Measurements from ENCODE around the gene C3orf52.

Gene C3orf52

DNA sequence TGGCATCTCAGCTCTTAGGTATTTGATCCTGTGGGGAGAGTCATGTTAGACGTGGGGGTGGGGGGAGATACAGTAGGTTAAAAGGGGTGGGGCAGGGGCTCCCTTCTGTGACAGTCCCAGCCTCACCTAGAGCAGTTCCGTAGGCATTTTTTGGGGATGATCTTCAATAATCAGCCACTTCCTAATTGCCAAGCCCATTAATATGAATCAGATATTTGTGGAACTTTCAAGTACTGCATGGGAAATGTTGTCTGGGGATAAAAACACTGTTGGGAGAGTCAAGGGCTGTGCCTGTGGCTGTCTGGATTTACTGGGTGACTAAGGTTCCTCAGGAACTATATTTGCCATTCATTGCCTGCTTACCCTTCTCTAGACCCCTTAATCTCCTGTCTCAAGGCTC is 9.5 kb downstream of the C3orf52 start:
- H3K36me3 Mint-ChIP-seq (ENCODE audit: low read depth), result no peaks in the 10 kb centered on the region
- no peaks in the 10 kb centered on the region for H3K27me3 Mint-ChIP-seq
- H3K4me1 Mint-ChIP-seq (ENCODE audit: low read depth), result peaks cover 27% of the 10 kb centered on the region
- H3K4me3 Mint-ChIP-seq, result no peak overlapping the region
- no peak for DNase-seq
- no peak overlapping the region for H3K27ac Mint-ChIP-seq
- no peaks in the 10 kb centered on the region for H3K9me3 Mint-ChIP-seq

DNA sequence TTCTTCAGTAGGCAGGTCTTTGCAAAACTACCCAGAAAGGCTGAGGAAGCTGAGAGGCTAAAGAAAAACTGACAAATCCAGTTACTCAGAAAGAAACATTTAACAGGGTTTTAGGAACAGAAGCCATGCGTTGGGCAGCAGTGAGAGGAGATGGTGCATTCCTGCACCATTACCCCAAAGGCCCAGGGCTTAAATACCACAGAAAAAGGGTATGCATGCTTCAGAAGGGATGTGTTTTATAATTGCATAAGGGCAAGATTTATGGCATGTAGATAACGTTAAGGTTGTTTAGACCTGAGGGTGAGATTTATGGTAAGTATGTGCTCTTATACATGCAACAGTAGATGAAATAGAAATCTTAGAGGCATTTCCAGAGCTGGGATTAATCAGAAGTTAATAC is 10.0 kb downstream of the C3orf52 start:
- Mint-ChIP-seq H3K4me1 (ENCODE audit: low read depth) (peaks cover 23% of the 10 kb centered on the region), H3K36me3 (ENCODE audit: low read depth) (no peaks in the 10 kb centered on the region), H3K27me3 (no peaks in the 10 kb centered on the region), H3K27ac (no peak overlapping the region), H3K9me3 (no peaks in the 10 kb centered on the region), H3K4me3 (no peak overlapping the region)
- no peak for DNase-seq

DNA sequence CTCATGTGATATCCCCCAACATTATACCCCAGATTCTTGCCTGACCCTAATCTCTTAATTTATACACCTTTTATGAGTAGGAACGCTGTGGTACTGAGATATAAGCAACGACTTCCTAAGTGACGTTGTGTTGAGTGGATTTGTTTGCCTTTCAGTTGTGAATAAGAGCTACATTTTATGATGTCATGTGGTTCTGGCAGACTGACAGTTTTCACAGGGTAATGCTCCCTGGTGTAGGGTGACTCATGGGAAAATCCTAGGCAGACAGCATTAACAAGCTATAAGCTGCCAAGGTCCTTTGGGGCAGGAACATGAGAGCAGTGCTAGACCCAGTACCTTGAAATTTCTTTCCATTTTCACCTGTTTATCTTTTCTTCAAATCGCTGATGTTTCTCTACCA is 11.2 kb downstream of the C3orf52 start:
- Mint-ChIP-seq H3K27me3 (no peaks in the 10 kb centered on the region), H3K4me3 (no peak overlapping the region), H3K36me3 (ENCODE audit: low read depth) (no peaks in the 10 kb centered on the region), H3K4me1 (ENCODE audit: low read depth) (peaks cover 24% of the 10 kb centered on the region), H3K9me3 (no peaks in the 10 kb centered on the region), H3K27ac (peak overlapping the region; percentile 19)
- no peak for DNase-seq

DNA sequence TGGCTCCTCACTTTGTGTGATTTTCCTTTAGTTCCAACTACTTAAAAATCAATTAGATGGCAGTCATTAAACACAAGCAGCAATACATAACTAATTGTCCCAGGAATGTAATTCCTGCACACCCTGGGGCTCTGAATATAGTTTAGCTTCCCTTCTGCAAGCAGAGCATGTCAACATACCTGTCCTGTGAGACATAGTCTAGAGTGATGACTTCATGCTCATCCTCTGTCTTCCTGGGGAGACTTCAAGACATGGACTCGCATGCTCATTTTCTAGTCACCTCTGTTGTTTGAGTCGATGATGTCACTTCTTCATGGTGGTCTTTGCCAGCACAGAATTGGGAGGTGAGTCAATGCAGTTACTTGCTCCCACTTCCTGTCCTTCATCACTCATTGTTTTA is 15.7 kb downstream of the C3orf52 start:
- no peaks in the 10 kb centered on the region for H3K36me3 Mint-ChIP-seq (ENCODE audit: low read depth)
- H3K9me3 Mint-ChIP-seq, result no peaks in the 10 kb centered on the region
- no peaks in the 10 kb centered on the region for H3K27me3 Mint-ChIP-seq
- H3K4me3 Mint-ChIP-seq, result no peak overlapping the region
- no peak overlapping the region for H3K27ac Mint-ChIP-seq
- H3K4me1 Mint-ChIP-seq (ENCODE audit: low read depth), result peaks cover 14% of the 10 kb centered on the region
- no peak for DNase-seq

DNA sequence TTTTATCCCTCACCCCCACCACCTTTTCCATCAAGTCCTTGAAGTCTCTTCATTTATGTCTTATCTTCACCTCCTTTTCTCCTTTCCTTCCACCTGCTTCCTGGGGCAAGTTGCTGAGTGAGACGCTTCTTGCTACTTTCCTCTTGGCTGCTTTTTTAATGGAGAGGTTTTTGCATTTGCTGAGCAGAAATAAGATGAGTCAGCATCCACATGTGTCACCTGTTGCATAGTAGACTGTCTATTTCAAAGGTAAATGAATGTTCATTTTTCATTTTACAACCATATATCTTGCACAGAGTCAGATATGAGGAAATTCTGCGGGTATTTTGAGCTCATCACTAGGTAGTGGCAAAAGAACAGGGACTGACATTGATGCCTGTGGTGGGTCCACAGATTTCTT is 18.6 kb downstream of the C3orf52 start:
- DNase-seq, result no peak
- H3K36me3 Mint-ChIP-seq (ENCODE audit: low read depth), result no peaks in the 10 kb centered on the region
- H3K4me1 Mint-ChIP-seq (ENCODE audit: low read depth), result peaks cover 4% of the 10 kb centered on the region
- no peaks in the 10 kb centered on the region for H3K9me3 Mint-ChIP-seq
- no peaks in the 10 kb centered on the region for H3K27me3 Mint-ChIP-seq
- no peak overlapping the region for H3K4me3 Mint-ChIP-seq
- H3K27ac Mint-ChIP-seq, result no peak overlapping the region

DNA sequence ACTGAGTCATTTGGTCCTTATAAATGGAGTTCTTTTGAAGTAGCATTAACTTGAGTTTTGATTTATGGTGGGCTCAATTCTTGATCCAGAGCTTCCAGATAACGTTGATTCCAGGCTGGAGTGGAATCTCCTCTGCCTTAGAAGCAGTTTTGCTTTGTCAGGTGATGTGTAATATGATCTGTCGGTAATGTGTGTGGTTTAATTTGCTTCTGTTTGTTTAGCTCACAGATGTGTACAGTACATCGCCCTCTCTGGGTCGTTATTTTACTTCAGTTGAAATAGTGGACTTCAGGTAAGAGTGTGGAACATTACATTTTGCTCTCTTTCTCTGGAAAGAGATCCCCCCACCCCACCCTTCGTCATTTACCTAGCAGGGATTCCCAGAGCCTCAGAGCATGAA is 23.1 kb downstream of the C3orf52 start:
- Mint-ChIP-seq H3K9me3 (no peaks in the 10 kb centered on the region), H3K36me3 (ENCODE audit: low read depth) (no peaks in the 10 kb centered on the region), H3K4me1 (ENCODE audit: low read depth) (peaks cover 9% of the 10 kb centered on the region), H3K27me3 (no peaks in the 10 kb centered on the region), H3K27ac (no peak overlapping the region), H3K4me3 (no peak overlapping the region)
- no peak for DNase-seq

DNA sequence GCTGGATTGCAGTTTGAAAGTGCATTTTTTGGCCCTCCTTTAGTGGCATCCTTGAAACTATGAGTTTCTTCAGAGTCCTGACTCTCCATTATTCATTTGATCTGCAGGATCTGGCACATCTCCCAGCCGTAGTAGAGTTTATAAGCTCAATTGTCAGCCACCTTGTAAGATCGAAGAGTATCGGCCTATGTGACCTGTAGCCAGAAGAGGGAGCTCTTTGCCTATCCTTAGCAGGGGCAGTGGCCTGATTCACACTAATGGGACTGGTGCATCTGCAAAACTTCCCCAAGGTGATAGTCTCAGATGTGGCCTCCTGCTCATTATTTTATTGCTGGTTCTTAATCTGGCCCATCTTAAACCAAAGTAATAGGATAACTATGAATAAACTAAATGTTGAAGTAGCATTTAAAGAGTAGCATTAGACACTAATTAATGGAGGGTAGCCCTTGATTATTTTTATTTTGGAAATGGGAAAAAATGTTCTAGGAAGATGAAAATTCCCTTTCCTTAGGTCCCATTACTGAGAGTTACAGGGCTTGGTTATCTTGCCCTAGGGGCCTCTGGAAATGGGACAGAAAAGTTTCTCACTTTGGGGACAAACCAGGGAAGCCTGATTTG is 25.7 kb downstream of the C3orf52 start:
- H3K27ac Mint-ChIP-seq, result no peak overlapping the region

DNA sequence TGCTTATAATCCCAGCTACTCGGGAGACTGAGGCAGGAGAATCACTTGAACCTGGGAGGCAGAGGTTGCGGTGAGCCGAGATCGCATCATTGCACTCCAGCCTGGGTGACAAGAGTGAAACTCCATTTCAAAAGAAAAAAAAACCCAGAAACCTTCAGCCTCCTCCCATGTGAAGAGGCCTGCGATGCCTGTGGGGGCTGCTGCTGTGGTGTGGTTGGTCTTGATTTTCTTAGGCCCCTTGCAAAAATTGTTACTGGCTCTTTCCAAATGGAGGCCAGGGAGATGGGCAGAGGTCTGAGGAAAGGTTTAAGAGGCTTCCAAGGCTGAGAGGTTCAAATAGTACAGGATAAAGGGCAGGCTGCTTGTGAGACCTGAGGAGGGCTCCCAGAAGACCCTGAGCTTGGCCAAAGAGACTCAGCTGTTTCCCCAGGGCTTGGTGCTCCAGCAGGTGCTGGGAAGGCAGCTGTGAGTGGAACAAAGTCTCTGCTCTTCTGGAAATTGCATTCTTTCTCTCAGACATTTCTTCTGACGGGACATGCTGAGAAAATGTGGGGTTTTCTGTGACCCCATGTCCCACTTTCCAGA is 28.5 kb downstream of the C3orf52 start:
- Mint-ChIP-seq H3K27me3 (no peaks in the 10 kb centered on the region), H3K27ac (no peak overlapping the region), H3K36me3 (ENCODE audit: low read depth) (peaks cover 2% of the 10 kb centered on the region), H3K4me1 (ENCODE audit: low read depth) (peaks cover 37% of the 10 kb centered on the region), H3K9me3 (no peaks in the 10 kb centered on the region), H3K4me3 (no peak overlapping the region)
- DNase-seq, result no peak

More for the DNA sequence above, 25.7 kb downstream of the C3orf52 start:
- H3K27me3 Mint-ChIP-seq, result no peaks in the 10 kb centered on the region
- H3K9me3 Mint-ChIP-seq, result no peaks in the 10 kb centered on the region
- H3K4me3 Mint-ChIP-seq, result no peak overlapping the region
- peaks cover 18% of the 10 kb centered on the region for H3K4me1 Mint-ChIP-seq (ENCODE audit: low read depth)
- peak; percentile 45 for DNase-seq
- no peaks in the 10 kb centered on the region for H3K36me3 Mint-ChIP-seq (ENCODE audit: low read depth)

DNA sequence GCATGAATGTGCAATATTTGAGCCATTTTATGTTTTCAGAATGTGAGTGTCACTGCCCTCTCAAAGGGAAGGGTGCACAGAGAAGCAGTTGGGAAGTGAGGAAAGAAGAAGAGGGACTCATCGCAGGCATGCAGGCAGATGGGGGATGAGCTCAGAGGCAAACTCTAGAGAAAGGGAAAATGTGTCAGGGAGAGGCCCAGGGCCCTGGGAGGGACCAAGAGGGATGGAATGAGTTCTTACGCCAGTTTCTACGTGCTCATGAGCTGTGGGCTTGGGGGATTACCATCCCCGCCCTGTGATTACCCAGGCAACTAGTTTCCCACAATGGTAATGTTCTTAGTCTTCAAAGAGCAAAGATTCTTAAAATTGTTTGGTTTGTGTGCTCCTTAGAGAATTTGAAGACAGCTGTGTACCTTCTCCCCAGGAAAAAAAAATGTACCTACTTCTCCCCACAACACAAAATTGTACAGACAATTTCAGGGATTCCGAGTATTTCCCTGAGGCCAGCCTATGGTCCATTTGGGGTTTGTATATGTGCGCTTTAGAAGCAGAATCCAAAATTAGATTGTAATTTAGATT is 29.1 kb downstream of the C3orf52 start:
- H3K36me3 Mint-ChIP-seq (ENCODE audit: low read depth), result peaks cover 2% of the 10 kb centered on the region
- no peaks in the 10 kb centered on the region for H3K9me3 Mint-ChIP-seq
- no peak overlapping the region for H3K4me3 Mint-ChIP-seq
- no peaks in the 10 kb centered on the region for H3K27me3 Mint-ChIP-seq
- peaks cover 43% of the 10 kb centered on the region for H3K4me1 Mint-ChIP-seq (ENCODE audit: low read depth)
- DNase-seq, result no peak
- H3K27ac Mint-ChIP-seq, result no peak overlapping the region

DNA sequence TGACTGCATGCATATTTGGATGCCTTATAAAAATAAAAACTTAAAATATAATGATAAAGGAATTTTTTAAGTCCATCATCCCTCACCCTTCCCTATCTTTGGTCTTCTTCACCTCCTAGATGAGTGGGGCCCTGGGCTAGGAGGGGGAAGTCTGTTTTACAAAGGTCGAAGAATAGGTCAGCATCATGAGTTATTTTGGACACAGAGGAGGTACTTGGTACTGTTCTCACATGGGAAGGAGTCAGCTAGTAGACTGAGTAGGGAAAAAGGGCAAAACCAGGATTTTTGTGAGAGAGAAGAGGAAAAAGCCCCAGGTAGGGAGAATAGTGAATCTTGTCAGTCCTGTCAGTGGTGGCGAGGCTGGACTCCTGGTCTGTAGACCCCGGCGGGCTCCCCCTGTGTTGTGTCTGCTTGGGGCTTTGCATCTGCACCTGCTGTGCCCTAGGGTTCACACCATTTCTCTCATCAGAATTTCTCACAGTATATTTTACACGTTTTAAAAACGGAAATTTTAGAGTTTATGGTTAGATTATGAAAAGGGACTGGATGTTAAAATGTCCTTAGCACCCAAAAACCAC is 29.7 kb downstream of the C3orf52 start:
- H3K4me3 Mint-ChIP-seq, result no peak overlapping the region

DNA sequence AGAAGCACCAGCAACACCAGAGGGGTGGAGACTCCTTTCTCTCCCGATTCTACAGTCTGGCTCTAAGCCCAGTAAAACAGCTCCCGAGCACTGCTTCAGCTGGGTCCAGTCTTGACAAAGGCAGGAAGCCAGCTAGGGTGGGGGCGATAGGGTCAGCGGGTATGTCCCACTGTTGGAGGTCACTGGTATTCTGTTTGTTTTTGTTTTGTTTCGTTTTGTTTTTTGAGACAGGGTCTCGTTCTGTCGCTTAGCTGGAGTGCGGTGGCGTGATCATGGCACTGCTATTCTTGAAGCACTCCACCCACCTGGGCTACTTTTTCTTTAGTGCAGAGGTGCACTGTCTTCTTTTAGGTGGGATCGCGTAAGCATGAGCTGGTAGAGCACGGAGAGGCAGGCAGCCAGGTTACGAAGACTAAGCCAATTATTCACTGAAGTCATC is 30.6 kb downstream of the C3orf52 start:
- Mint-ChIP-seq H3K9me3 (no peaks in the 10 kb centered on the region), H3K4me1 (ENCODE audit: low read depth) (peaks cover 53% of the 10 kb centered on the region), H3K27ac (no peak overlapping the region), H3K4me3 (peak overlapping the region; percentile 11), H3K36me3 (ENCODE audit: low read depth) (peaks cover 2% of the 10 kb centered on the region), H3K27me3 (no peaks in the 10 kb centered on the region)
- no peak for DNase-seq

More for the DNA sequence above, 29.7 kb downstream of the C3orf52 start:
- Mint-ChIP-seq H3K27ac (no peak overlapping the region), H3K27me3 (no peaks in the 10 kb centered on the region), H3K36me3 (ENCODE audit: low read depth) (peaks cover 2% of the 10 kb centered on the region), H3K9me3 (no peaks in the 10 kb centered on the region), H3K4me1 (ENCODE audit: low read depth) (peaks cover 48% of the 10 kb centered on the region)
- DNase-seq, result no peak

DNA sequence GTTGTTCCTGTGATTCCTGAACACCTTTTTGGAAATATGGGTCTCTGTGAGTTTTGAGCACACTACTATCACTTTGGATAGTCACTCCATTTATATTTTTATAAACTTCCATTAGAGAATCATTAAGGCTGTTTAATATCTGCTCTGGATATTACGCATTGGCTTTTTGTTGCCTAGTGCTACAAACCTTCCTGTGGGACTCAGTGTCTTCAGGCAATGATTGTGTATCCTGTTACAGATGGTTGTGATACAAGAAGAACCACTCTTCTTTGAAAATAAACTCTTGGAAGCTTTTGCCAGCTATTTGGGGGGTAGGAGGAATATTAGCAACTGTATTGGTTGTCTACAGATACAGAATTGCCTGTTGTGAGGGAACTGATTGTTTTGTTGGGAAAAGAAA is 31.2 kb downstream of the C3orf52 start:
- Mint-ChIP-seq H3K9me3 (no peaks in the 10 kb centered on the region), H3K27ac (no peak overlapping the region), H3K4me1 (ENCODE audit: low read depth) (peaks cover 51% of the 10 kb centered on the region), H3K4me3 (no peak overlapping the region), H3K36me3 (ENCODE audit: low read depth) (peaks cover 6% of the 10 kb centered on the region), H3K27me3 (no peaks in the 10 kb centered on the region)
- DNase-seq, result no peak

DNA sequence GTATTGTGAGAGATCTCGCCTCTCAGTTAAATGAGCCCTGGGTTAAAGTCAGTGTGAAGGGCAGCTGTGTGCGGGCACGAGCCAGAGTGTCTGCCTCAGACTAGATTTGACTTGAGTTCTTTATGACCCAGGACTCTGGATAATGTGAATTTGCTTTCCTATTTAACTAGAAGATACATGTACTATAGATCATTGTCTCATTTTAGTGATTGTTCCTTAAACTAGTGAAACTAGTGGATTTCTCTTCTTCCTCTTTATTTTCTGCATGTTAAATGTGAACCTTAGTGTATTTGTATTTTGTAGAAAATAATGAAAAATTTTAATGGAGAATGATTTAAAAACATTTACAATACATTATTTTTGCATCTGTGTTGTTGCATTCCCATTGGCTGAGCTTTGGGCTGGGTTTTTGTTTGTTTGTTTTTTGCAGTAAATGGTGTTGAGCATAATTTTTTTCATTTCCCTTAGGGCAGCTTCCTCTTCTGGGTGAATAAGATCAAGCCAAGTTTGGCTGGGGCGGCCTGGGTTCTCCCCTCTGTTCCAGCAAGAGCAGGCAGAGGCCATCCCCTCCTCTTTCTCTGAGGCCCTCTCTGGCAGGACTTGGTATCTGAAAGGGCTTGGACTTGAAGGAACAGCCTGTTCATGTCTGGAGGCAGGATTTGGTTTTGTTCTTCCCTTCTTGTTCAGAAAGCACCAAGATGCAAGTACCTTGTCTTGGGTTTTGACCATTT is 31.8 kb downstream of the C3orf52 start:
- H3K27me3 Mint-ChIP-seq, result no peaks in the 10 kb centered on the region
- no peak for DNase-seq
- H3K4me1 Mint-ChIP-seq (ENCODE audit: low read depth), result peaks cover 51% of the 10 kb centered on the region
- no peak overlapping the region for H3K27ac Mint-ChIP-seq
- H3K9me3 Mint-ChIP-seq, result no peaks in the 10 kb centered on the region
- H3K4me3 Mint-ChIP-seq, result no peak overlapping the region
- peaks cover 12% of the 10 kb centered on the region for H3K36me3 Mint-ChIP-seq (ENCODE audit: low read depth)

DNA sequence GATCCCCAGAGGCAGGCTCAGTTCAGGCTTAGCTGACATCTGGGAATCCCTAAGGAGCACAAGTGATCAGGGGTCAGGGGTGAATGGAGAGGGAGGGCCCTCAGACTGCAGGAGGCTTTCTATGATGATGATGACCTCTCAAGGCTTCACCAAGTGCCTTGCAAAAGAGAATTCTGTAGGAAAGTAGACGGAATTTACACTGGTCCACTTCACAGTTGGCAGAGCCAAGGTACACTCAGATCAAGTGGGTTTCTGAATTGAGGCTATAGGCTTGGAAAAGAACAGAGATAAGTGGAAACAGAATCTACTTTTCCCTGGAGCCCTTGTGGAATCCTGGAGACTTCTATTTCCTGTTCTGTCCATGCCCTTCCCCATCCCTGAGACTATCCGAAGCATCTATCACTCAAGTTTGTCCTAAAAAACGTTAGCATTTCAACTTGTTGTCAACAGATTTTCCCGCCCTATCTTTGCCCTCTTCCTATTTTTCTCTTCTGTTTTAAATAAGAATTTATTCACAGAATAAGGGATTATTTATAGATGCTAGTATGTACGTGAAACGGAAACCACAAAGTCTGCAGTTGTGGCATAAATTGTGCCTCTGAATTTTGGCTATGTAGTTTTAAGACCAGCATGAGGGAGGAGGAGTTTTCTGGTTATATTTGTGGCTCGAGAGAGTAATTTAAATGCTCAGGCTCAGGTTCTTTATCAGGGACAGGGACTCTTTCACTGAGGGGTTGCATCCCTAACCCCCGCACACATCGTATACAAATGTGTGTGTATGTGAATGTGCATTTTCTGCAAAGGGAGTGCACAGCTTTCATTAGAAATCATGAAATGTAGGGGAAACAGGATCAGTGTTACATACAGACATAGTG is 34.0 kb downstream of the C3orf52 start:
- Mint-ChIP-seq H3K9me3 (no peaks in the 10 kb centered on the region), H3K27me3 (no peaks in the 10 kb centered on the region), H3K36me3 (ENCODE audit: low read depth) (peaks cover 27% of the 10 kb centered on the region), H3K4me3 (peak overlapping the region; percentile 41), H3K4me1 (ENCODE audit: low read depth) (peaks cover 48% of the 10 kb centered on the region), H3K27ac (peak overlapping the region; percentile 64)
- no peak for DNase-seq
